OCI-LY1 (cell line): ENCODE measurements around the gene TFDP2.

Experiments
- H2AFZ ChIP-seq: fragments of 200-600 bp; sonication (generic), shearing (Covaris generic); 2 replicates; pipeline ENCODE4 v1.6.0; 2014; ENCODE audit warnings: antibody characterized with exemption, mild to moderate bottlenecking, low read length
- H3F3A ChIP-seq: fragments of 200-600 bp; sonication (generic), shearing (Covaris generic); 2 replicates; pipeline ENCODE4 v1.6.0; 2014; ENCODE audit warnings: mild to moderate bottlenecking, antibody characterized with exemption, low read length, moderate library complexity; ENCODE audit not compliant: insufficient read depth
- H3K27ac ChIP-seq: fragments of 200-600 bp; sonication (generic); 2 replicates; pipeline ENCODE4 v1.5.1; 2014; ENCODE audit warnings: low read length, mixed run types, mild to moderate bottlenecking, low read depth; ENCODE audit not compliant: poor library complexity, severe bottlenecking
- H3K27me3 ChIP-seq: fragments of 200-600 bp; sonication (generic); 2 replicates; pipeline ENCODE4 v1.6.0; 2014; ENCODE audit warnings: antibody characterized with exemption, mild to moderate bottlenecking, low read length, moderate library complexity; ENCODE audit not compliant: insufficient read depth
- H3K36me3 ChIP-seq: fragments of 200-600 bp; sonication (generic); 2 replicates; pipeline ENCODE4 v1.6.1; 2014; ENCODE audit warnings: mild to moderate bottlenecking, antibody characterized with exemption, low read length, moderate library complexity, mixed read lengths; ENCODE audit not compliant: insufficient read depth
- H3K4me1 ChIP-seq: fragments of 200-600 bp; sonication (generic); 2 replicates; pipeline ENCODE4 v1.5.1; 2014; ENCODE audit warnings: mild to moderate bottlenecking, low read length, moderate library complexity; ENCODE audit not compliant: insufficient read depth, severe bottlenecking
- H3K4me2 ChIP-seq: fragments of 200-600 bp; sonication (generic), shearing (Covaris generic); 2 replicates; pipeline ENCODE4 v1.6.1; 2014; ENCODE audit warnings: low read length
- H3K4me3 ChIP-seq: fragments of 200-600 bp; sonication (generic); 2 replicates; pipeline ENCODE4 v1.5.1; 2014; ENCODE audit warnings: low read length, low read depth, mild to moderate bottlenecking, mixed read lengths; ENCODE audit not compliant: poor library complexity, severe bottlenecking
- H3K79me2 ChIP-seq: fragments of 200-600 bp; shearing (Covaris generic); 2 replicates; pipeline ENCODE4 v1.6.1; 2016; ENCODE audit warnings: mixed run types, low read length, mixed read lengths; ENCODE audit not compliant: insufficient read depth
- H3K9ac ChIP-seq: fragments of 200-600 bp; sonication (generic), shearing (Covaris generic); 2 replicates; pipeline ENCODE4 v1.6.1; 2014; ENCODE audit warnings: mild to moderate bottlenecking, low read length, mixed read lengths
- H3K9me2 ChIP-seq: fragments of 200-600 bp; sonication (generic), shearing (Covaris generic); 2 replicates; pipeline ENCODE4 v1.6.1; 2014; ENCODE audit warnings: low read depth, mild to moderate bottlenecking, low read length, mixed read lengths
- H3K9me3 ChIP-seq: fragments of 200-600 bp; shearing (Covaris generic); 2 replicates; pipeline ENCODE4 v1.6.1; 2014; ENCODE audit warnings: low read length, mixed read lengths
- H4K20me1 ChIP-seq: fragments of 200-600 bp; sonication (generic), shearing (Covaris generic); 2 replicates; pipeline ENCODE4 v1.6.0; 2016; ENCODE audit warnings: mild to moderate bottlenecking, low read length; ENCODE audit not compliant: insufficient read depth
- CTCF ChIP-seq: fragments of 200-600 bp; sonication (generic), shearing (Covaris generic); IDR thresholded peaks from 2 replicates; pipeline ENCODE4 v1.5.1; 2017; ENCODE audit warnings: mild to moderate bottlenecking, antibody characterized with exemption, low read length, moderate library complexity, mixed read lengths
- EZH2 ChIP-seq: fragments of 200-600 bp; sonication (generic), shearing (Covaris generic); IDR thresholded peaks from 2 replicates; pipeline ENCODE4 v1.8.0; 2017; ENCODE audit warnings: borderline replicate concordance, mixed run types, mild to moderate bottlenecking, antibody characterized with exemption, low read length, moderate library complexity, mixed read lengths

Gene TFDP2

GRCh38 chr3:142129516-142130171 is 19.7 kb downstream of the TFDP2 start:
- Histone ChIP-seq H3F3A (no peaks in the 10 kb centered on the region; the same call in 1 of the 2 replicates), H3K9me2 (no peaks in the 10 kb centered on the region), H4K20me1 (no peaks in the 10 kb centered on the region), H3K4me1 (peaks cover 53% of the 10 kb centered on the region), H3K4me3 (no peak overlapping the region), H3K9ac (peak overlapping the region; percentile 67), H2AFZ (no peak overlapping the region), H3K27ac (peak overlapping the region; percentile 91), H3K79me2 (peaks cover 96% of the 10 kb centered on the region), H3K4me2 (peak overlapping the region; percentile 81), H3K9me3 (no peaks in the 10 kb centered on the region), H3K36me3 (peaks cover 60% of the 10 kb centered on the region), H3K27me3 (no peaks in the 10 kb centered on the region)
- no peak for TF ChIP-seq EZH2
- TF ChIP-seq CTCF: no peak

GRCh38 chr3:142127941-142128658 is 21.2 kb downstream of the TFDP2 start:
- no peaks in the 10 kb centered on the region; the same call in 1 of the 2 replicates for H3F3A ChIP-seq
- H4K20me1 ChIP-seq: no peaks in the 10 kb centered on the region
- H3K27me3 ChIP-seq: no peaks in the 10 kb centered on the region
- H3K36me3 ChIP-seq: peaks cover 52% of the 10 kb centered on the region
- H2AFZ ChIP-seq: no peak overlapping the region; the same call in 1 of the 2 replicates
- H3K9me2 ChIP-seq: no peaks in the 10 kb centered on the region
- no peaks in the 10 kb centered on the region for H3K9me3 ChIP-seq
- peak overlapping the region; percentile 91 for H3K27ac ChIP-seq
- peaks cover 95% of the 10 kb centered on the region for H3K79me2 ChIP-seq
- TF ChIP-seq EZH2 (no peak), CTCF (no peak)
- H3K4me1 ChIP-seq: peaks cover 68% of the 10 kb centered on the region
- H3K4me3 ChIP-seq: peak overlapping the region; percentile 49
- H3K9ac ChIP-seq: peak overlapping the region; percentile 67
- H3K4me2 ChIP-seq: peak overlapping the region; percentile 81

GRCh38 chr3:142124243-142124642 is 25.1 kb downstream of the TFDP2 start:
- Histone ChIP-seq H4K20me1 (no peaks in the 10 kb centered on the region), H3K9me3 (no peaks in the 10 kb centered on the region), H3K9ac (peak overlapping the region; percentile 50), H3K4me3 (peak overlapping the region; percentile 19), H3K36me3 (peaks cover 18% of the 10 kb centered on the region; the same call in 1 of the 2 replicates), H3K27ac (peak overlapping the region; percentile 93), H3K9me2 (no peaks in the 10 kb centered on the region), H3K4me1 (peaks cover 93% of the 10 kb centered on the region), H3F3A (0 out of 2 replicates have a peak, but pooled peaks cover 6% of the 10 kb centered on the region), H3K4me2 (peak overlapping the region; percentile 51), H3K79me2 (peaks cover 95% of the 10 kb centered on the region), H2AFZ (no peak overlapping the region), H3K27me3 (no peaks in the 10 kb centered on the region)
- TF ChIP-seq EZH2: no peak
- TF ChIP-seq CTCF: no peak
